GM12864 (cell line): Measurements from ENCODE around the gene MAD1L1.

ENCODE experiments used
- DNase-seq: peaks from one replicate; pipeline ENCODE4 v3.0.0-alpha.2; 2011; ENCODE audit warnings: low read depth
- H3K4me3 ChIP-seq: 2 replicates; pipeline ENCODE4 v1.5.1; 2011; ENCODE audit warnings: mild to moderate bottlenecking, low read depth, low read length, control low read depth
- TF ChIP-seq, protein P1 (sequence below): IDR thresholded peaks from 2 replicates; pipeline ENCODE4 v1.5.1; 2011; ENCODE audit warnings: low read depth, mild to moderate bottlenecking, moderate library complexity, low read length, control low read depth, inconsistent platforms; ENCODE audit errors: missing control alignments

MAD1L1 gene

DNA sequence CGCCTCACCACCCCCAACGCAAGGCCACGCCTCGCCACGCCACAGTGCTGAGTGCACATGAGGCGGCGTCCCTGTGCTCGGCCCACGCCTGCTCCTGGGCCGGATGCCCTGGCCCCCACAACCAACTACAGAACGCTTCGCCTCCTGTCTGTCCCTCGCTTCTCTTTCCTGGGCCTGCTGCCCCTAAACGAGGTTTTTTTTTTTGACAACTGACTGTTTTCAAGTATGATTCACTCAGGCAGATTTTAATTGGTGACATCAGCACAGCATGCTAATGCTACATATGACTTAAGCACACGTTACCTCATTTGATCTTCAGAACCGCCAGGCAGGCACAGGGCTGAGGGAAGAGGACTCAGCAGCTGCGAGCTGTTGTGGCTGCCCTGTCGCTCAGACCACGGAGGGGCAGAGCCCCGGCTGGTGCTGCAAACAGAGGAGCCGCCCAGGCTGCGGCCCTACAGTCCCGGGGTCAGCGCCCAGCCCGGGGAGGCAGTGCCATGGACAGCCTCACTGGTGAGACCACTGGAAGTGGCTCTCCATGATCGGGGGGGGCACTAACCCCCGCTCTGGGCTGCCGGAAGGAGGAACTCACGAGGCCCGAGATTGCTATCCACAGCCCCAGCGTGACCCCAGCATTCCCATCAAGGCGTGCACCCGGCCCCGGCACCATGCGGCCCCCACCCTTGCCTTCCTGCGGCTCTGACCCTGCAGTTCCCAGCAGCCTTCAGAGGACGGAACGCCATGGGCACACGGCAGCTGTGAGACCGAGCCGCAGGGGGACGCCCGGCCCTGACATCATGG, 212.8 kb downstream of the MAD1L1 start:
- H3K4me3 ChIP-seq, result no peak overlapping the region
- peak; percentile 30 for DNase-seq

DNA sequence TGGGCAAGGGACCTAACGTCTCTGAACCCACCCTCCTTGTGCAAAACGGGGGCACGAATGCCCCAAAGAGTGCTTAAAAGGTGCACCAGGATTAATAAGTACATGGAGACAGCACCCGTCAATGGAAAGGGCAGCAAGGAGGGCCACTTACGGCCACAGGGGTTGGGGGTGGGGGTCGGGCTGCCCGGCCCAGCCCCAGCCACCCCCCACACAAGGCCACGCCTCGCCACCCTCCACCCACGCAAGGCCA, 213.4 kb downstream of the MAD1L1 start:
- no peak for DNase-seq
- H3K4me3 ChIP-seq, result no peak overlapping the region
- TF ChIP-seq, protein P1, sequence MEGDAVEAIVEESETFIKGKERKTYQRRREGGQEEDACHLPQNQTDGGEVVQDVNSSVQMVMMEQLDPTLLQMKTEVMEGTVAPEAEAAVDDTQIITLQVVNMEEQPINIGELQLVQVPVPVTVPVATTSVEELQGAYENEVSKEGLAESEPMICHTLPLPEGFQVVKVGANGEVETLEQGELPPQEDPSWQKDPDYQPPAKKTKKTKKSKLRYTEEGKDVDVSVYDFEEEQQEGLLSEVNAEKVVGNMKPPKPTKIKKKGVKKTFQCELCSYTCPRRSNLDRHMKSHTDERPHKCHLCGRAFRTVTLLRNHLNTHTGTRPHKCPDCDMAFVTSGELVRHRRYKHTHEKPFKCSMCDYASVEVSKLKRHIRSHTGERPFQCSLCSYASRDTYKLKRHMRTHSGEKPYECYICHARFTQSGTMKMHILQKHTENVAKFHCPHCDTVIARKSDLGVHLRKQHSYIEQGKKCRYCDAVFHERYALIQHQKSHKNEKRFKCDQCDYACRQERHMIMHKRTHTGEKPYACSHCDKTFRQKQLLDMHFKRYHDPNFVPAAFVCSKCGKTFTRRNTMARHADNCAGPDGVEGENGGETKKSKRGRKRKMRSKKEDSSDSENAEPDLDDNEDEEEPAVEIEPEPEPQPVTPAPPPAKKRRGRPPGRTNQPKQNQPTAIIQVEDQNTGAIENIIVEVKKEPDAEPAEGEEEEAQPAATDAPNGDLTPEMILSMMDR, result no peak

More for the DNA sequence above, 212.8 kb downstream of the MAD1L1 start:
- TF ChIP-seq, protein P1, result no peak

DNA sequence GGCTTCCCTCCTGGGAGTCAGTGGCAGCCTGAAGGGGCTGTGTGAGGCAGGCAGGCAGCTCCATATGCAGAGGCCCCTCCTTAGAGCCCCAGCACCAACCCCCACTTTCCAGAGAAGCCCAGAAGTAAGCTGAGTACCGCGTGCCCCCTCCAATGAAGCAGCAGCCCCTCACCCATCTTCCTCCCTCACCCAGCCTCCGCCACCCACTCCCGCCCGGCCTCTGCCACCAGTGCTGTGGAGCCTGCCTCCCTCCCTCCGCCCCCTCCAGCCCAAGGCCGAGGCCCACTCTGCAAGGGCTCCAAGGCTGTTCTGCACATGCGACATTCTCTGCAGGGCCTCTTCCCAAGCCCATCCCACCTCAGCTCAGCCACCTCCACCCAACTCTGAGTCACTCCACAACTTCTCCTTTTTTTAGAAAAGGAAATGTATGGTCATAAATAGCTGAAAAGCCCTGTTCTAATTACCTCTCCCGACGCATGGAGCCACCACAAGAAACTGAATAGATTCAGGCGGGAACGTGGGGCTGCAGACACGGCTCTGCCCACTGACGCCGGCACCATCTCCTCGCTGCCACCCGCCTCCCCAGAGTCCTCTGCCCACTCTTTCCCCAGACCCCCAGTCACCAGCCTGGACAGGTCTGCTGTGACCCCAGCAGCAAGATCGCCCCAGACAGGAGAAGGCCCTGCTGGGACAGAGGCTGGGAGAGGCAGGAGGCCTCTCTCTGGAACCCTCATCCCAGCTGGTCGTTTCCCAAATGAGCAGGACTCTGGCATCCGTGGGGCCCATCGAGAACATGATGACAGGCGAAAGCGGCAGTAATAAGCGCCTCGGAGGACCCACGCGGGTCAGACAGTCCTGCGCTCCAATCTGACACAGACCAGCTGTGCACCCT, 213.9 kb downstream of the MAD1L1 start:
- TF ChIP-seq, protein P1, result no peak
- H3K4me3 ChIP-seq, result no peak overlapping the region
- no peak for DNase-seq

DNA sequence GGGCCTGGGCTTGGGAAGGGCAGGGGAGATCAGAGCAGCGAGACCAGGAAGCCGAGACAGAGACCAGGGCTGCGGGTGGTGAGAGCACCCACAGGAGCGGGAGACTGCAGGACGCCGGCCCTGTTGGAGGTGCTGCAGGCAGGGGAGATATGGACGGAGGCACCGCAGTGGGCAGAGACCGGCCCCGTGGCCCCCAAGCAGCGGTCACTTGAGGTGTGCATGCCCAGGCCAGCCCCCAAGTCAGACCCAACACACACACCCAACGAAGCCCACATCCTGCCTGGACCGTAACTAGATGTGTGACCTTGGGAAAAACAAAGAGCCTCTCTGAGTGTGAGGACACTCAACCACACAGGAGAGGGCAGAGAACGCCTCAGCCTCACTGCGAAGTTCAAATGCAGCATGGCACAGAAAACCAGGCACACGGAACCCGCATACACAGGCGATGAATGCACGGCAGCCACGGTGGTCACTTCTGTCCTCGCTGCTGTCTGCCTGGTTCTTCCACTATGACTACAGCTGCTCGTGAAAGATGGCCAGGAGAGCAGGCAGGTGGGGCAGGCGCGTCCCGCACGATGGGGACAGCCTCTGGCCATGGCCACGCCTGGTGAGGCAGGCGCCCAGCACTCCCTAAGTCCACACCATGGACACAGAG, 214.7 kb downstream of the MAD1L1 start:
- TF ChIP-seq, protein P1, result no peak
- DNase-seq, result no peak
- H3K4me3 ChIP-seq, result no peak overlapping the region

DNA sequence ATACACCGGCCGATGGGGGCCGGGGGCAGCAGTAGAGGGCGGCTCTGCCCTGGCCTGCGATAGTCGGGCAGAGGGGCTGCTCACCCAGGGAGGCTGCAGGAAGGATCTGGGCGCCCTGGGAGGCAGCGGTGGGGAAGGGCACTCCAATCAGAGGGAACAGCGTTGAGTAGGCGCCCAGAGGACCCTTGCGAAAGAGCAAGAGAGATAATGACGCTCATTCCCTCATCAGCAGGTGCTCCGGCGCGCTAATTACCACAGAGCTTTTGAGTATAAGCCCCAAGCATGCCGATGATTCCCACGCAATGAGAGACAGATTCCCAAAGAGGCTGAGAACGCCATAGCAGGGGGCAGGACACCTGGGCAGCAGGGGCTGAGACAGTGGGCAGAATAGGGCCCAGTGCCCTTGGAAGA, 215.3 kb downstream of the MAD1L1 start:
- TF ChIP-seq, protein P1, result no peak
- DNase-seq, result no peak
- no peak overlapping the region for H3K4me3 ChIP-seq

DNA sequence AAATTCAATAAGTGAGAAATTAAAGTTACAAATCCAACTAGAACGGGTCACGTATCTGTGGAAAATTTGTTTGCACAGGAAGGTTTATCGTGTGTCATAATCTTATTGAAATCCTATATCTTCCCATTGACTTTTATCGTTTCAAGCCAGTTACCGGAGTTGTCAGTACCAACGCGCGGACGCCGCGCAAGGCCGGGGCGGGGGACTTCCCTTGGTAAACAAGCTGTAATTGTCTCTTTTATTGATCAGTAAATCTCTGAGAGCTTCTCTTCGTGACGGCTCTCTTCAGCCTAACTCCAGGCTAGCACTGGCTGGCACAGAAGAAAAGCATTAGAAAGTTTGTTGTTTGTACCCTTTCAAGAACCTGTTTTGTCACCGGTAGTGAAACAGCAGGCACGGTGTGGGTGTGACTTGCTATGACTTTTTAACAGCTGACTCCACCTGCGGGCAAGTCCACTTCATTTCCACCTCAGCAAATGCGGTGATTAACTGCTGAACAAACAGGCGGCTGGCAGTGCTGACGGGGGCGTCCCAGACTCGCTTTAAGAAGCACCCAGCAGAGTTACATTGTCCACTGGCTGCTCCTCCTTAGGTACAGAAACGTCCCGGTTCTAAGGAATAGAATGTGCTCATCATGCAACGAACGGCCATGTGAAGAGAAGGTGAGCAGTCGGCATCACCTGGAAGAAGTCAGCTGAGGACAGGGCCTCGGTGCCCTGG, 215.8 kb downstream of the MAD1L1 start:
- TF ChIP-seq, protein P1, result no peak
- DNase-seq, result no peak
- H3K4me3 ChIP-seq, result no peak overlapping the region
